ENCODE measurements around the gene ACAA1.

Gene ACAA1

DNA sequence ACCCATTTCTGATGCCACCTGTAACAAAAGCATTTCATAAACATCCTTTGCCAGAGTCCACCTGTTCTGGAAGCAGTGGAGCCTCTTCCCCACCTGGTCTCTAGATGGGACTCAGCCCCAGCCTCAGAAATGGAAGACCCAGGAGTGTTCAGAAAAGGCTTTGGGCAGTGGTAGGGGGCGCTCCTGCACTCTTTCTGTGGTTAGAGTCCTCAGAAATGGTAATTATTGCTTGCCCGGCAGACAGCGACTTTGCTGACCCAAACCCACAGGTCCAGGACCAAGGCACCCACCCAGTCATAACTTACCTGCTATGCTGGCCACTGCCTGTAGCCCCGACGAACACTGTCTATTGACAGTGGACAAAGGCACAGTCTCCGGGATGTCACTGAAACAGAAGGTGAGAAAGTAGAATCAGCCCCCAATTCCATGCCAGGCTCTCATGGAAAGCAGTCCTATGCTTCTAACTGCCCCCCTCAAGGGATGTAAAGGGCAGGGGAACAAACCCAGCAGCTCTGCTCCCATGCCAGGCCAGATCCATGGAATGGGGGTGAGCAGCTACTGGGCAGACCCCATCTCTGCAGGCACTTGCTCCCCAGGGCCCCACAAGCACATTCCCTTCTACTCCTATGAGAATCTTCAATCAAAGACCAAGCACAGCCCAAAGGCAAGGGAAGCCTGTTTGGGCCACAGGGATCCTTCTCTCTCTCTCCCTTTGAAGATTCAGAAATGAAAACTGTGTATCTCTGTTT is 5.1 kb downstream of the ACAA1 start:
- Histone ChIP-seq H3K27ac (ENCODE audit: low read depth, low read length) (no peak overlapping the region), H3K27me3 (ENCODE audit: control insufficient read depth in 1 of 2, insufficient read depth in 2 of 2, low read length in 2 of 2) (no peaks in the 10 kb centered on the region), H3K4me1 (ENCODE audit: insufficient read depth, low read length) (peaks cover 9% of the 10 kb centered on the region), H3K9ac (ENCODE audit: low read length) (no peak overlapping the region), H3K9me3 (ENCODE audit: low read length) (no peaks in the 10 kb centered on the region), H3K36me3 (ENCODE audit: insufficient read depth, low read length) (peaks cover 69% of the 10 kb centered on the region), H3K4me3 (ENCODE audit: low read depth in 1 of 2, low read length in 2 of 2) (no peak overlapping the region)

DNA sequence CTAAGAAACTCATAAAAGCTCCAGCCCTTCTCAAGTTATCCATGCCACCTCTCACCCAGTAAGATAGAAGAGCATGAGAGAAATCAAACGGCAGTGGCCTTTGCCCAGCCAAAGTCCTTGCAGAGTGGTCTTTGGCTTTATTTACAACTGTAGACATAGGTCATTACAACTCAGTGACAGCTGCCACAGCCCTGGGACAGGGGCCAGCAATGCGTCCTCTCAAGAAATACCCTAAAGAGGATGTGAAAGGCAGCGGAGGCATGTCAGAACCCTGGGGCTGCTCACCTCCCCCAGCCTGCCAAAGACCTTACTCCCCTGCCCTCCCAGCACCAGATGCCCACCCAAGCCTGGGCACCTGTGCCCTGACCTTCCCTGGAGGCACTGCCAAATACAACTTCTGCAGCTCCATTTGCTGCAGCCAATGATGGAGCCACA is 6.3 kb downstream of the ACAA1 start:
- Histone ChIP-seq H3K9ac (ENCODE audit: low read length) (no peak overlapping the region), H3K9me3 (ENCODE audit: low read length) (no peaks in the 10 kb centered on the region), H3K36me3 (ENCODE audit: insufficient read depth, low read length) (peaks cover 80% of the 10 kb centered on the region), H3K27me3 (ENCODE audit: control insufficient read depth in 1 of 2, insufficient read depth in 2 of 2, low read length in 2 of 2) (no peaks in the 10 kb centered on the region), H3K4me3 (ENCODE audit: low read depth in 1 of 2, low read length in 2 of 2) (no peak overlapping the region), H3K4me1 (ENCODE audit: insufficient read depth, low read length) (peaks cover 6% of the 10 kb centered on the region), H3K27ac (ENCODE audit: low read depth, low read length) (no peak overlapping the region)

DNA sequence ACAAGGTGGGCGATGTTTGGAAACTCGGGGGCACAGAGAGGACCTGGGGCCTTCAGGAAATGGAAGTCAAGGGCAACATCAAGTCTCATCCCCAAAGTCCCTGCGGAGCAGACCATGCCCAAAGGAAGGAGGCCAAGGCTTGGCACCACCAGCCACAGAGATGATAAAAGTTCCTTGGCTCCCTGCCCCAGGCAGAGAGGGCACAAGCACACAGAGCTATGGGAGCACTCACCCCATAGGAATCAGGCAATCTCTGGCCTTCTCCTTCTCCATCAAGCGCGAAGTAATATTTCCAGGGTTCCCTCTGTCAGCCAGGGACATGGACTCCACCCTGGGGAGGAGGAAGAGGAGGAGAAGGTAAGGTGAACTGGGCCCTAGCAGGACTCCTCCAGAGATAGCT is 7.9 kb downstream of the ACAA1 start:
- Histone ChIP-seq H3K9ac (ENCODE audit: low read length) (no peak overlapping the region), H3K27me3 (ENCODE audit: control insufficient read depth in 1 of 2, insufficient read depth in 2 of 2, low read length in 2 of 2) (no peaks in the 10 kb centered on the region), H3K27ac (ENCODE audit: low read depth, low read length) (no peak overlapping the region), H3K4me1 (ENCODE audit: insufficient read depth, low read length) (no peaks in the 10 kb centered on the region), H3K36me3 (ENCODE audit: insufficient read depth, low read length) (peaks cover 94% of the 10 kb centered on the region), H3K9me3 (ENCODE audit: low read length) (no peaks in the 10 kb centered on the region), H3K4me3 (ENCODE audit: low read depth in 1 of 2, low read length in 2 of 2) (no peak overlapping the region)

DNA sequence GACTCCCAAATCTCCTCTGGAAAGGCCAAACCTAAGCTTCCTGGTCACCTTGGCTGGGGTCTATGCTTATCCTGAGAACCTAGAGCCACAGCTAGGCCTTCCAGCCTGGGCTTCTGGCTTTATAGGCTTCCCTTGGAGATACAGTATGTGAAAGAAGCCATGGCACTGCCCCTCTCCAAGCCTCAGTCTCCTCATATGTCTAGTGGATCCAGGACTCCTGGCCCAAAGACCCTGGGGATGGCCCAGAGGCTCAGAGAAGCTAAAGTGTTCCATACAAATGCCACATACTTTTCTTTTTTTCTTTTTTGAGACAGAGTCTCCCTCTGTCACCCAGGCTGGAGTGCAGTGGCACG is 8.6 kb downstream of the ACAA1 start:
- Histone ChIP-seq H3K4me3 (ENCODE audit: low read depth in 1 of 2, low read length in 2 of 2) (no peak overlapping the region), H3K4me1 (ENCODE audit: insufficient read depth, low read length) (no peaks in the 10 kb centered on the region), H3K36me3 (ENCODE audit: insufficient read depth, low read length) (peaks cover 89% of the 10 kb centered on the region), H3K27ac (ENCODE audit: low read depth, low read length) (no peak overlapping the region), H3K9ac (ENCODE audit: low read length) (no peak overlapping the region), H3K27me3 (ENCODE audit: control insufficient read depth in 1 of 2, insufficient read depth in 2 of 2, low read length in 2 of 2) (no peaks in the 10 kb centered on the region), H3K9me3 (ENCODE audit: low read length) (no peaks in the 10 kb centered on the region)

DNA sequence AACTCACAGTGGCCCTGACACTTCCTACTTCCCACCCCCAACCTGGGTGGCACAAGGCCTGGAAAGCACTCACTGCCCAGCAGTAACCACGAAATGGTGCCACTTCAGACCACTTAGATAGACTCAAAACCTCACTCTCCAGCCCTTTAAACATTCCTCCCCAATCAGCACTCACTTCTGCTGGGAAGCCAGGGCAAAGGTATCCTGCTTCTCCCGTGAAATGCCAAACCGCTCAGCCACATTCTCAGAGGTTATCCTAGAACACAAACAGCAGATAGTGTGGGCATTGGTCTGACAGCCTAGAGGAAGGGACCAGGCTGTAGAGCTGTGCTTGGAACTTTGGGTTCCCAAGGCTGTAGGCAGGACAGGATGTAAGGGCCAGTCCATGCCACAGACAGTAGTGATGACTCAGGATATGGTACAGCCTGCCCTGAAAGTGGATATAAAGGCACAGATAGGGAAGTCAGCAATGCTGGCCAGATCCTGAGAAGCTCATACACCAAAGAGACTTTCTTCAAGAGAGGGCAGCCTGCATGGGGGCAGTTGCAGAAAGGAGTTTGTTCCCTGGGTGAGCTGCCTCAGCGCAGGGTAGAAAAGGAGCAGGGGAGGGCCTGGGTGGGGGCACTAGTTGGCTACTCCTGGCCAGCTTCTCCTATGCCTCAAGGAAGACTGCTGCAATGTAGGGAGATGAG is 9.2 kb downstream of the ACAA1 start:
- H3K4me3 ChIP-seq (ENCODE audit: low read depth in 1 of 2, low read length in 2 of 2): no peak overlapping the region
- no peaks in the 10 kb centered on the region for H3K9me3 ChIP-seq (ENCODE audit: low read length)
- H3K9ac ChIP-seq (ENCODE audit: low read length): no peak overlapping the region
- H3K27me3 ChIP-seq (ENCODE audit: control insufficient read depth in 1 of 2, insufficient read depth in 2 of 2, low read length in 2 of 2): no peaks in the 10 kb centered on the region
- peaks cover 89% of the 10 kb centered on the region for H3K36me3 ChIP-seq (ENCODE audit: insufficient read depth, low read length)
- H3K4me1 ChIP-seq (ENCODE audit: insufficient read depth, low read length): no peaks in the 10 kb centered on the region
- H3K27ac ChIP-seq (ENCODE audit: low read depth, low read length): no peak overlapping the region

DNA sequence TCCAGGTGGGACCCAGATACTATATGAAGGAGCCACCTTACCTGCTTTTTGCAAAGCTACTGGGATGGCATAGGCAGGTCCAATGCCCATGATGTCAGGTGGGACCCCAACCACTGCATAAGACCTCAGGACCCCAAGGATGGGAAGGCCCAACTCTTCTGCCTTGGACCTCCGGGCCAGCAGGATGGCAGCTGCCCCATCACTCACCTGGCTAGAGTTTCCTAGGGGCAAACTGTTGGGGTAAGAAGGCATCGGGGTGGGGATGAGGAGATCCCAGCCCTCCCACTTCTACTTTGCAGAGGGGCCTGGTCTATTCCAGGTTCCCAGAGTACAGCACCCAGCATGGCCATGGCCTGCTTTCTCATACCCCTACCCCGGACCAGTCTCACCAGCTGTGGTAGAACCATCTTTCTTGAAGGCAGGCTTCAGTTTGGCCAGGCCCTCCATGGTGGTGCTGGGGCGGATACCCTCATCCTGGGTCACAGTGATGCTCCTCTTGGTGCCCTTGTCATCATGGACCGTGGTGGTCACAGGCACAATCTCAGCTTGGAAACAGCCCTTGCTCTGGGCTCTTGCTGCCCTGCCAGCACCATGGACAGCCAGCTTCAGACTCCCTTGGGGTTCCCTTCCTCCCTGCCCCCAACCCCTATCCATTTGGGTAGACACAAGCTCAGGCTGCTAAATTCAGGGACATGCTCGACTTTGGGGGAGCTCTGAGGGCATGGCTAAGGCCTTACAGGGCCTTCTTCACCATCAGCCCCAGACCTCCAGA is 10.6 kb downstream of the ACAA1 start:
- Histone ChIP-seq H3K9ac (ENCODE audit: low read length) (no peak overlapping the region), H3K27me3 (ENCODE audit: control insufficient read depth in 1 of 2, insufficient read depth in 2 of 2, low read length in 2 of 2) (no peaks in the 10 kb centered on the region), H3K4me3 (ENCODE audit: low read depth in 1 of 2, low read length in 2 of 2) (no peak overlapping the region), H3K4me1 (ENCODE audit: insufficient read depth, low read length) (no peaks in the 10 kb centered on the region), H3K9me3 (ENCODE audit: low read length) (no peaks in the 10 kb centered on the region), H3K27ac (ENCODE audit: low read depth, low read length) (no peak overlapping the region), H3K36me3 (ENCODE audit: insufficient read depth, low read length) (peaks cover 89% of the 10 kb centered on the region)

DNA sequence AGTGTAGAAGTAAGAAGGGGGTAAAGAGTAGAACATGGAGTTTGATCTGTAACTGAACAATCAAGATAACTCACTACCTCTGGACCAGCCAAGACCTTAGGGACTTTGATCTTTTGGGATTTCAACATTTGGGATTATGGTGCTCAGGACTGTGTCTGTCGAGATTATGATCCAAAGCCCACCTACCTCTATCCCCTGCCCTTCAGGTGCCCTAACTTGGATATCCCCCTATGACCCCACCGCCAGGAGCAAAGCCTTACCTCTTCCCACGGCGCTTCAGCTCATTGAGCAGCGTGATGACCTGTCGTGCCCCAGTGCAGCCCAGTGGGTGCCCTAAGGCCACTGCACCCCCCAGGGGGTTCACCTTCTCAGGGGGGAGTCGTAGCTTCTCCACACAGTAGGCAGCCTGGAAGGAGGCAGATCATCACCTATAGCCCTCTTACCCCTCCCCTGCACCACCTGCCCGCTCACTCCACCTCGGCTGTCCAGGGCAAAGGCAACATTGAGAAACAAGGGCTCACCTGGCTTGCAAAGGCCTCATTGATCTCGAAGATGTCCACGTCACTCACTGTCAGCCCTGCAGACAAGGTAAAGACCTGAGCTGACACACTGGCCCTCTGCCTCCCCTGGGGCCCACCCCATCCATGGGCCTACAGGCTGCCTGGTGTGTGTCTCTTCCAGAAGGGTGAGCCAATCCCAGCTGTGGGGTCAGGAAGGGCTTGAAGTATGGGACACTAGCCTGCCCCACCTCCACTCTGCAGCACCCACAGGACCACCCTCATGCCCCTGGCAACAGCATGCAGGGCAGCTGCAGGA is 11.4 kb downstream of the ACAA1 start:
- Histone ChIP-seq H3K27me3 (ENCODE audit: control insufficient read depth in 1 of 2, insufficient read depth in 2 of 2, low read length in 2 of 2) (no peaks in the 10 kb centered on the region), H3K36me3 (ENCODE audit: insufficient read depth, low read length) (peaks cover 84% of the 10 kb centered on the region), H3K9me3 (ENCODE audit: low read length) (no peaks in the 10 kb centered on the region), H3K9ac (ENCODE audit: low read length) (no peak overlapping the region), H3K4me3 (ENCODE audit: low read depth in 1 of 2, low read length in 2 of 2) (no peak overlapping the region), H3K4me1 (ENCODE audit: insufficient read depth, low read length) (no peaks in the 10 kb centered on the region), H3K27ac (ENCODE audit: low read depth, low read length) (no peak overlapping the region)

DNA sequence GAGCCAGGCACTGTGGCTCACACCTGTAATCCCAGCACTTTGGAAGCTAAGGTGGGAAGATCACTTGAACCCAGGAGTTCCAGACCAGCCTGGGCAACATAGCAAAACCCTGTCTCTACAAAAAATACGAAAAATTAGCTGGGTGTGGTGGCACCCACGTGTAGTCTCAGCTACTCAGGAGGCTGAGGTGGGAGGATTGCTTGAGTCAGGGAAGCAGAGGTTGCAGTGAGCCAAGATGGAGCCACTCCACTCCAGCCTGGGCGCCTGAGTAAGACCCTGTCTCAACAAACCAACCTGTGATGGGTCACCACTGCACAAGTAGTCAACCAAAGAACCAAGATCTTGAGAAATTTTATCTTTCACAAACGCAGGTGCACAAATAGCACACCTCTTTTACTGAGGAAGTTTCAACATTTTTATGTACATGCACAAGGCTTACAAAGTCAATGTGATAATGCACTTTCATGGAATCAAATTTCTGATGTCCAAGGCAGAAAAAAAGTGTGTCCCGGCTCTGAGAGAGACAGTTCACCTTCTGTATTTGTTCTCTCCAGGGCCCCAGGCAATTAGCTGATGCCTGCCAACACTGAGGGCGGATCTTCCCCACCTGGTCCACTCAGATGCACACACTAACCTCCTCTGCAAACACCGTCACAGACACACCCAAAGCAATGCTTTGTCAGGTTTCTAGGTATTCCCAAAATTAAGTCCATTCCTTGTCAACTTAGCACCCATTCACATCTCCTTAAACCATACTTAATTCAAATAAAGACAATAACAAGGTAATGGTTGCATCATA is 12.4 kb downstream of the ACAA1 start:
- Histone ChIP-seq H3K4me1 (ENCODE audit: insufficient read depth, low read length) (no peaks in the 10 kb centered on the region), H3K9me3 (ENCODE audit: low read length) (no peaks in the 10 kb centered on the region), H3K27me3 (ENCODE audit: control insufficient read depth in 1 of 2, insufficient read depth in 2 of 2, low read length in 2 of 2) (no peaks in the 10 kb centered on the region), H3K36me3 (ENCODE audit: insufficient read depth, low read length) (peaks cover 86% of the 10 kb centered on the region), H3K9ac (ENCODE audit: low read length) (no peak overlapping the region), H3K4me3 (ENCODE audit: low read depth in 1 of 2, low read length in 2 of 2) (no peak overlapping the region), H3K27ac (ENCODE audit: low read depth, low read length) (no peak overlapping the region)

DNA sequence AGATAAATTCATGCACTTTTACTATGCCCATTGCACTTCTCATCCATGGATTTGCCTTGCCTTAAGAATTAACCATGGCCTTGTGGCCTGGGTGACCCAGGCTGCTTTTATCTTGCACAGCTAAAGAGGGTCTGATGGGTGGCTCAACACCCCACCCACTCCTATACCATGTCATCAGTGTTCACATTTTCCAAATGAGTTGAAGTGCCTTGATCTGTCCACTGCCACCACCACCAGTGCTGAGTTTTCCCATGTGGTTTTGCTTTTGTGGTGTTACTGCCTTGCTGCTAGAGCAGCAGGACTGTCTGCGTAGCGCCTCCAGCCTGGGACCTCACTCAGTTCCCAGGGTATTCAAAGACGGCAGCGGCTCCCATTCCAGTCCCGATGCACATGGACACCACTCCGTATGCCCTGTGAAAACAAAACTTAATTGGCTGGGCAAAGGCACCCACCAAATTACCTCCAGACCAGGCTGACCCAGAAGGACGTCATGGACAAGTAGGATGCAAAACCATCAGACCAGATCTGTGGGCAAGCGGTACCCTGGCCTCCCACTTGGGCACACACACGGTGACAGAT is 14.1 kb downstream of the ACAA1 start:
- no peaks in the 10 kb centered on the region for H3K4me1 ChIP-seq (ENCODE audit: insufficient read depth, low read length)
- no peak overlapping the region for H3K4me3 ChIP-seq (ENCODE audit: low read depth in 1 of 2, low read length in 2 of 2)
- H3K27ac ChIP-seq (ENCODE audit: low read depth, low read length): no peak overlapping the region
- H3K27me3 ChIP-seq (ENCODE audit: control insufficient read depth in 1 of 2, insufficient read depth in 2 of 2, low read length in 2 of 2): no peaks in the 10 kb centered on the region
- H3K9ac ChIP-seq (ENCODE audit: low read length): no peak overlapping the region
- H3K36me3 ChIP-seq (ENCODE audit: insufficient read depth, low read length): peaks cover 69% of the 10 kb centered on the region
- no peaks in the 10 kb centered on the region for H3K9me3 ChIP-seq (ENCODE audit: low read length)

DNA sequence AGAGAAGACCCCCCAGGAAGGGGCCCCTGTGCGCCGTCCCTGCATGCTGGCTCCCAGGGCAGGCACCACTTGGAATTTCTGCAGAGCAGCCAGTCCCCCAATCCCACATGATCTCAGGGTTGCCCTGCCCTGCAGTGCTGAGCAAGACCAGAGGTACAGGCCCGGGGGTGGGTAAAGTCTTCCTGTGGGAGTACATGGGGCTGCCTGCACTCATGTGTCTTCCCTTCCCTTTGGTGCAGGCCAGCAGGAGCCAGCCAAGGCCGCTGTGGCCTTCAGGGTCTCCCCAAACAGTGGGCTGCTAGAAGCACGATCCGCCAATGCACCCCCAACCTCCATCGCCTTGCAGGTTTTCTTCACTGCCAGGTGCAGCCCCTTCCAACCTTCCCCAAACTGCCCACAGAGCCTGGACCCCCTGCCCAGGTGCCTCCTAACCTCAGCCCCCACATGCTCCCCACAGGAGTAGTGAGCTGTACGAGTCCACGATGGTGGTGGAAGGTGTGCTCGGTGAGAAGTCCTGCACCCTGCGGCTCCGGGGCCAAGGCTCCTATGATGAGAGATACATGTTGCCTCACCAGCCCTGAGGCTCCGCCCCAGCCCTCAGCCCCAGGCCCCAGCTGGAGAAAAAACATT is 15.0 kb downstream of the ACAA1 start:
- no peaks in the 10 kb centered on the region for H3K4me1 ChIP-seq (ENCODE audit: insufficient read depth, low read length)
- H3K4me3 ChIP-seq (ENCODE audit: low read depth in 1 of 2, low read length in 2 of 2): no peak overlapping the region
- no peaks in the 10 kb centered on the region for H3K27me3 ChIP-seq (ENCODE audit: control insufficient read depth in 1 of 2, insufficient read depth in 2 of 2, low read length in 2 of 2)
- no peaks in the 10 kb centered on the region for H3K9me3 ChIP-seq (ENCODE audit: low read length)
- H3K27ac ChIP-seq (ENCODE audit: low read depth, low read length): no peak overlapping the region
- H3K36me3 ChIP-seq (ENCODE audit: insufficient read depth, low read length): peaks cover 60% of the 10 kb centered on the region
- no peak overlapping the region for H3K9ac ChIP-seq (ENCODE audit: low read length)

Data from muscle layer of colon (tissue), 2 donors.